Stimulated activated CD4-positive, alpha-beta T cell treated with anti-CD3 and anti-CD28 coated beads, Interleukin-12 subunit alpha, Interleukin-12 subunit beta, amount 100 ng/mL, for 24 hours (primary cell): ENCODE results near the gene CYTH4.
"Not testable (repeated sequence)": the region's sequence is repeated elsewhere in the genome, so short reads cannot be mapped to it uniquely, and the experiment has no call there.

Experiments
- DNase-seq, 2 experiments: peaks; one replicate each; pipeline ENCODE4 v3.0.0-alpha.2; 2020; ENCODE audit warnings: low read depth in 2 of 2

CYTH4 gene

GRCh38 chr22:37282385-37282677 lies at the start of gene CYTH4:
Gene CYTH4 (plus strand): TSS chr22:37282508. CDS start chr22:37282570, 62 bp downstream.
- DNase-seq, result peak; percentile 37 to 66

GRCh38 chr22:37233371-37233750 lies 48.9 kb upstream of the CYTH4 start:
- DNase-seq, result not testable (repeated sequence)

- DNase-seq, result no peak
These were observed 48.3 kb upstream of the CYTH4 start for GRCh38 chr22:37233751-37234631.

GRCh38 chr22:37234736-37235711 lies 47.3 kb upstream of the CYTH4 start:
- no peak for DNase-seq

- no peak for DNase-seq
These were observed 46.3 kb upstream of the CYTH4 start for GRCh38 chr22:37235897-37236607.

- no peak for DNase-seq
These were observed 44.7 kb upstream of the CYTH4 start for GRCh38 chr22:37237371-37238268.

GRCh38 chr22:37239336-37240239 lies 42.7 kb upstream of the CYTH4 start:
- DNase-seq, result no peak

GRCh38 chr22:37240240-37240940 lies 41.9 kb upstream of the CYTH4 start:
- DNase-seq, result no peak

GRCh38 chr22:37240941-37241320 lies 41.4 kb upstream of the CYTH4 start:
- no peak for DNase-seq

GRCh38 chr22:37241351-37242142 lies 40.8 kb upstream of the CYTH4 start:
- no peak for DNase-seq

- peak; percentile 82 to 92 for DNase-seq
These were observed 39.9 kb upstream of the CYTH4 start for GRCh38 chr22:37242395-37242918.

GRCh38 chr22:37243402-37244113 lies 38.8 kb upstream of the CYTH4 start:
- DNase-seq, result no peak

GRCh38 chr22:37244114-37244921 lies 38.0 kb upstream of the CYTH4 start, which contains the start of gene RAC2:
Gene RAC2 (minus strand): TSS chr22:37244269. CDS start chr22:37244148, 121 bp downstream.
- DNase-seq, result peak; percentile 80 to 94

- DNase-seq, result no peak
These were observed 37.2 kb upstream of the CYTH4 start for GRCh38 chr22:37244922-37245722.

GRCh38 chr22:37245740-37246139 lies 36.6 kb upstream of the CYTH4 start:
- DNase-seq, result no peak

- DNase-seq, result no peak
These were observed 34.1 kb upstream of the CYTH4 start for GRCh38 chr22:37248251-37248650.
